ENCODE measurements around the gene ATP6V0C.

The ATP6V0C gene

GRCh38 chr16:2518823-2519710, 5.3 kb downstream of the ATP6V0C start:
- TF ChIP-seq CTCF (IDR thresholded peaks at IDR 0.05): no peak

GRCh38 chr16:2519711-2520080, 5.9 kb downstream of the ATP6V0C start:
- TF ChIP-seq CTCF (IDR thresholded peaks at IDR 0.05): no peak

- no peak for TF ChIP-seq CTCF (IDR thresholded peaks at IDR 0.05)
Measured at GRCh38 chr16:2520097-2520783, 6.5 kb downstream of the ATP6V0C start, which contains the start of gene AMDHD2. Gene AMDHD2 (plus strand): TSS chr16:2520371. CDS start chr16:2520459, 88 bp downstream.

- TF ChIP-seq CTCF (IDR thresholded peaks at IDR 0.05): no peak
Measured at GRCh38 chr16:2520784-2521531, 7.2 kb downstream of the ATP6V0C start.

- TF ChIP-seq CTCF (IDR thresholded peaks at IDR 0.05): no peak
Measured at GRCh38 chr16:2523801-2524231, 10.1 kb downstream of the ATP6V0C start.

- TF ChIP-seq CTCF (IDR thresholded peaks at IDR 0.05): no peak
Measured at GRCh38 chr16:2524339-2524938, 10.7 kb downstream of the ATP6V0C start.

- no peak for TF ChIP-seq CTCF (IDR thresholded peaks at IDR 0.05)
Measured at GRCh38 chr16:2526135-2526534, 12.4 kb downstream of the ATP6V0C start.
